Measurements from ENCODE around the gene CSTB.

The CSTB gene

DNA sequence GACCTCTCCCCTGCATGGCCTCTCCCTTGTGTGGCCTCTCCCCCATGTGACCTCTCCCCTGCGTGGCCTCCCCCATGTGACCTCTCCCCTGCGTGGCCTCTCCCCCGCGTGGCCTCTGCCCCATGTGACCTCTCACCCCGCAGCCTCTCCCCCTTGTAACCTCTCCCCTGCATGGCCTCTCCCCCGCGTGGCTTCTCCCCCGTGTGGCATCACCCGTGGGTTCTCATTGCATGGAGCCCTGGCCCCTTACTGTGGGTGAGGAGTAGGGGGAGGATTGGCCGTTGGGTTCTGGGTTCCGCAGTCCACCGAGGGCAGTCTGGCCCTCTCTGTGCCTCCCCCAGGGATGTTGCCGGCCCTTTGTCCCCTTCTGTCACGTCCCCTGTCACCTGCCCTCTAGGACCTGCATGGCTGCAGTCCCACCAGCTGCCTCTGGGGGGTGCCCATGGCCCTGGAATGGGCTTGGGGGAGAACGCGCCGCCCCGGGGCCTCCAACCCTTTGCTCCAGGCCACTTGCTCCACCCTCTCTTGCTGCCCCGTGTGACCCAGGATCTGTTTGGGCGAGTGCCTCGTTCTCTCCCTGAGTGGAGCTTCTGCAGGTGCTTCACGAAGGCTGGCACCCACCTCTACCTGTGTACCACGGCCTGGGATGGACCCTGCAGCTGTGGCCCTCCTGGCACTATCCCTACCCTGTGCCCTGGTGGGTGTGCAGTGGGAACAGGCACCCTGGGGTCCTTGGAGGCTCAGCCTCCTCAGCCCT is 34.6 kb upstream of the CSTB start:
- peak; percentile 53 for DNase-seq

DNA sequence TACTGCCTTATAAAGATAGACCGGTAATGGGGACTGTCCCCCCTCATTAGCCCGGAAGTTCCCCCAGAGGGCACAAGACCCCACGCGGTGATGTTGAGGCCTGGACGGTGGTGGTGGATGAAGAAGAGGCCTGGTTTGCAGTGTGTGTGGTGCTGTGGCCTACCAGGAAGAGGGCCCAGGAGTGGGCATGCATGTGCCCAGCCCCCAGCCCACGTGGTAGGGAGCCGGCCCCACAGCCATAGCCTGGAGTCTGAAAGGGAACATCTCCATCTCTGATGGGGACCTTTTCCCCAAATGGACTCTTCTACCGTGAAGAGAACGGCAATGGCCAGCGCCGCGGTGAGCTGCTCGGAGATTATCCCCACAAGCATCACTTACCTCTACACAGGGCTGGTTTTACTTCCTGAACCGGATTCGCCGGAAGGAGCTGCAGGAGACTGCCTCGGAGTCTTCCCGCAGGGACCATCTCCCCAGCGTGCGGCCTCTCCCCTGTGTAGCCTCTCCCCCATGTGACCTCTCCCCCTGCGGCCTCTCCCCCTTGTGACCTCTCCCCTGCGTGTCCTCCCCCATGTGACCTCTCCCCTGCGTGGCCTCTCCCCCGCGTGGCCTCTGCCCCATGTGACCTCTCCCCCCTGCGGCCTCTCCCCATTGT is 33.9 kb upstream of the CSTB start:
- no peak for DNase-seq

DNA sequence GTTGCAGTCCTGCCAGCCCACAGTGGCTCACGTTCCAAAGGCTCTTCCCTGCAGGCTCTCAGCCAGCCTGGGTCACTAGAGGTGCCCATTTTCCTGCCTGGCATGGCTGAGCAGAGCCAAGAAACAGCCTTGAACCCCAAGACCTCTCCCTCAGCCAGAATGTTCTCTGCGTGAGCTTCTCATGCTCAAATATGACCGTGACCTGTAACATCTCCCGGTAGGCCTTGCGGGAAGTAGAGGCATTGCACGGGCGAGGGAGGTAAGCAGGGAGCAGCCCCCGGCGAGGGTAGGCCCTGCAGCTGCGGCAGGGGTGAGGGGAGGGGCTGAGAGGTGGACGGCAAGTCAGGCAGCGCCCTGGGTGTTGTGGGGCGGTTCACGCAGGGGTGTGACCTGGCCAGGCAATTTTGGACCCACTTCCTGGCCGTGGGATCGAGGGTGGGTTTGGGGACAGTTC is 33.3 kb upstream of the CSTB start:
- no peak for DNase-seq

DNA sequence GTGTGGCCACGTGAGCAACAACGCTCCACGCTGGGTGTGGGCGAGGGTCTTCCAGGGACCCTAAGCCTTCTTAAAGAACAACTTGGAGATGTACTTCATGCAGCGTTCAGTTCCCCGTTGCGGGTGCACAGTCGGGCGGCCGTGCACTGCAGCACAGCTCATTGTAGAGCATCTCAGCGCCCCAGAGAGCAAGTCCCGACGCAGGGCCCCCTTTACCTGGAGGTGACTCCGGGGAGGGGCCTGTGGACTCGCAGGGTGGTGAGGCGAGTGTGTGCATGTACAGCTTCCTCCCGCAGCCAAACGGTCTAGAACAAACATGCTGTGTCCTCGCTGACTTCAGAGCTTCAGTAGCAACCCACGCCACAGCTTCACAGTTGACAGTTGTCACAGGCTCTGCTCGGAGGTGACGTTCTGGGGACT is 32.7 kb upstream of the CSTB start:
- DNase-seq: no peak

DNA sequence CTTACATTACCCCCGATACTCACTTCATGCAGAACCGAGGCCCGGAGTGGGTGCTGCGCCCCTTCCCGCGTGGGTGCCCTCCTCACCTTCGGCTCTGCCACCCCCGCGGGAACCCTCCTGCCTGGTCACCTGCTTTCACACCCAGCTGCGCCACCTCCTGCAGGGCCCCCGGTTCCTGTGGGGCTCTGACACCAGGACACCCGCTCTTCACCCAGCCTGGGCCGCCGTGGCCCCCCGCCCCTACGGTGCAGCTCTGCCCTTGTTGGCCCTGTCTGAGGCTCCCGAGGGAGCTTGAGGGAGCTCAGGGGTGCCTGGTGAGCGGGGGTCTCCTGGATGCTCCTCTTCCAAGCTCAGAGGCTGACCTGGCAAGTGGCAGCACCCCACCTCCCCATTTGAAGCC is 32.3 kb upstream of the CSTB start:
- DNase-seq: no peak

DNA sequence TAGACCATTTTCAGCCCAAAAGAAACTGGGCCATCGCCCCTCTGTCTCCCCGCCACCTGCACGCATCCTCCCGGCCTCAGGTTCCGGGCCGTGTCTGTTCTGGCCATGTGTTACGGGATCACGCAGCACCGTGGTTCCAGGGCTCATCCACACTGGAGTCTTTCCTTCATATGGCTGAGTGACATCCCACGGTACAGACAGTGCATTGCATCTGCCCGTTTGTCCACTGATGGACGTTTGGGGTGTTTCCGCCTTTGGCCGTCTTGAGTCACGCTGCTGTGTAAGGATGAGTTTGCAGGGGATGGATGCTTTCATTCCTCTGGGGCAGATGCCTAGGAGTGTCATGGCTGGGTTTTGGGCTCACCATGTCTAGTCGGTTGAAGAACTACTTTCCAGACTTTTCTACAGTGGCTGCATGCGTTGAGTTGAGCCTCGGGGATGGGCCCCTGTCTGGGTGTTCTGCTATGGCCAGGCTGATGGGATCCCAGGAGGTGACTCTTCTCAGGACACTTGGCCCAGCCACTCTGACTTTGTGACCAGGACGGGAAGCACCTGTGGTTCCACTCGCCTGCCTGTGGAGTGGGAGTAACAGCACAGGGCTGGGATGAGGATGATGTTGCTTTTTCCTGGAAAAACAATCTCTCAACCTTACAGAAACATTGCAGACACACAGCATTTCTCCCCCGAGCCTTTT is 30.1 kb upstream of the CSTB start:
- no peak for DNase-seq

DNA sequence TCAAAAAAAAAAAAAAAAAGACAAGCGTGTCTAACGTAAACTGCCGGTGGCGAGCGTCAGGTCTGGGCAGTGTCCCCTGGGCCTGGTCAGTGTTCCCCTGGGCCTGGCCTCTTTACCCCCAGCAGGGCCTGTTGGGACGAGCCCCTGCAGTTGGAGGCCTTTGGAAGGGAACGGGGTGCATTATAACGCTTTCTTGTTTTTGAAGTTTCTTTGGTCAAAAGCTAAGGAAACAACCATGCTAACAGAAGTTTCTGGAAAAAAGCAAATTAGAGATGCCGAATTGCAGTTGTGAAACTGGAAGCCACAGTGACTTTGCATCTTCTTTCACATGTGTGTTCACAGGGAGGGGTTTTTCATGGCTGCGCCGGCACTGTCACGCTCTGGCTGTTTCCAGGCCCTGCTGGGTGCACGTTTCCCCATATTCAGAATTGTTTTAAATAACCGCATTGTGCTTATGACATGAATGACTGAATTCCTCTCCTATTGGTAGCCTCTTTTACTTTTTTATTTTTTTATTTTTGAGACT is 29.2 kb upstream of the CSTB start:
- DNase-seq: no peak

DNA sequence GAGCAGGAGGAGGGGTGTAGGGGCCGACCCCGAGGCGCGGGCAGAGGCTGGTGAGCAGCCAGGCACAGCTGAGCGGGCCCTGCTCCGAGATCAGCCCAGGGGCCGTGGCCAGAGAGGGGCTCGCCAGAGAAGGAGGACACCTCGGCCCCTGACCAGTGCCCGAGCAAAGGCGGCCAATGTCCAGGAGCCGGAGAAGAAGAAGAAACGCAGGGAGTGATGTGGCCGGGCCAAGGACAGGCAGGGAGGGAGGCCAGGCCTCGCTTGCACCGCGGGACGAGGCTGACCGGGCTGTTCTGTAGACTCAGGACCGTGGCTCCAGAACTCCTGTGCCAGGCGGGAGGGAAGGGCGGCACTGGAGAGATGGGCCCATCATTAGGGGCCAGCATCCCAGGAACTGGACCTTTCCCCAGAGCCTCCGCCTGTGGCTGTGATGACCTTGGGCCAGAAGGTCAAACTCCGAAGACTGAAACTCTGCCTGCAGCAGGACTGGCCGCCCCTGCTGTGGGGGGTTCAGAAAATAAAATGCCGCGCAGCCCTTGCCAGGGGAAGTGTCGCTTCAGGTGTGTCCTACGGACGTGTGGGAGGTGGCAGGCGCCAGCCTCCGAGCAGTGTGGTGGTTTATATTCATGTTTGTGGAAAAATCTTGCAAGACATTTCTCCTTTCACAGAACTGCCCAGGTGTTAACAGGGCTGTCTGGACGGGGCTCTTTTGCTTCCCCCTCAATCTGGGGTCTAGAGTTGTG is 27.6 kb upstream of the CSTB start:
- no peak for DNase-seq

DNA sequence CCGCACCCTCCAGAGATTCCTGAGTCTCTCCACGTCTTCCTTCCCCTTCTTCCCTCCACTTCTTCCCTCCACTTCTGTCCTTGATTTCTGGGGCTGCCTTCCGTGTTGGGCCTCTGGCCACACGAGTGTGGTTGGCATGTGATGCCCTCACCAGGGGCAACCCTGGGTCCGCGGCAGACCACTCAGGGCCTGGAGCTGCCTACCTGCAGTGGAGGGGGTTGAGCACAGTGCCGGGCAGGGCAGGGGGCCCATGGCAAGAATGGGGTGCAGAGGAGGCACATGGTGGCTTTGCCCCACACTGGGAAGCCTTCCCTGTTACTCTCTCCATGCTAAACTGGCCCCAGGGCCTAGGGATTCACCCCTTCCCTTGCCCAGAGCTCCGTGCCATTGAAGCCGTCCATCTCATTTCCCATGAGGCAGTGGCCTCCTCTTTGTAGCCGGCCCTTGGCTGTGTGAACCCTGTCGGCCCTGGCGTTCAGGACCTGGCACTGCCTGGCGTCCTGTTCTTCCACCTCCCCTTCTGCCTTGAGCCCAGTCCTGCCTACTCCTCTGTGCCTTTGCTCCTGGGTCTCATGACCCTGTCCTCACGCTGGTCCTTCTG is 26.7 kb upstream of the CSTB start:
- no peak for DNase-seq

DNA sequence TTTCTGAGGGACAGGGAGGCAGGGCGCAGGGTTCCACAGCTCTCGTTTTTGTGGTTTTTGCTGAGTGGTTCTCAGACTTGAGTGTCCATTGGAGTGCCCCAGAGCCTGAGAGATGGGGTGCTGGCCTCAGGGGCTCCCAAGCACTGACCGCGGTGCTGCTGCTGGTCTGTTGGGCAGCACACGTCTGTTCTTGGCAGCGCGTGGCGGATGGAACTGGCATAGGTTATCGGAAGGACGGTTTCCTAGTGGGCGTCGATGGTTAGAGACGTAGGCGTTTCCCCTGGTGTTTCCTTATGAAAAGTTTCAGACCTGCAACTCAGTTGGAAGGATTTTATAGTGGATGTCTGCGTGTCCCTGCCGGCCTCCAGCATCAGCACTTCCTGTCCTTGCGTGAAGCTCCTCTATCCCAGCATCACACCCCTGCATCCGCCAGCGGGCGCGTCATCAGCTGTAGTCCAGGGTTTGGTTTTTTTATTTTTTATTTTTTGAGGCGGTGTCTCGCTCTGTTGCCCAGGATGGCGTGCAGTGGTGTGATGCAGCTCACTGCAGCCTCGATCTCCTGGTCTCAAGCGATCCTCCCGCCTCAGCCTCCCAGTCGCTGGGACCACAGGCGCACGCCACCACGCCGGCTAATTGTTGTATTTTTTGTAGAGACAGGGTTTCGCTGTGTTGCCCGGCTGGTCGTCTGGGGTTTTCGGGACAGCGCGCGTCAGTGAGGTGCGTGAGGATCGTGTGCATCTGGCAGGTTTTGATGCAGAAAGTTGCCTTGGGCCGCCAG is 25.1 kb upstream of the CSTB start:
- DNase-seq: no peak

DNA sequence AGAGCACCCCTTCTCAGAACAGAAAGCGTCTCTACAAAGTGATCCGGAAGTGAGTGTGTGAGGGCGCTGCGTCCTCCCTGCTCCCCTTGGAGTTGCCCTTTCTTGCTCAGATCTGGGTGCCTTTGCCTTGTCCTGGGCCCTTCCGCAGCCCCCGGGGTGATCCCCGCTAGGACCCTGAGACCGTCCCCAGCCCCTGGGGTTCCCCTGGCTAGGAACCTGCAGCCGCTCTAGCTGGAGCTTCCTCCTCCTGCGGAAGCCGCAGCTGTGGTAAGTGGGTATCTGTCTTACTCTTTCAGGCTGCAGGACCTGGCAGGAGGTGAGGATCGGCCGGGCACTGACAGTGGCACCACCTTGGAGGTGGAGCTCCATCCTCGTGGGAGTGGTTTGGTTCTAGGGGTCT is 24.5 kb upstream of the CSTB start:
- DNase-seq: no peak

DNA sequence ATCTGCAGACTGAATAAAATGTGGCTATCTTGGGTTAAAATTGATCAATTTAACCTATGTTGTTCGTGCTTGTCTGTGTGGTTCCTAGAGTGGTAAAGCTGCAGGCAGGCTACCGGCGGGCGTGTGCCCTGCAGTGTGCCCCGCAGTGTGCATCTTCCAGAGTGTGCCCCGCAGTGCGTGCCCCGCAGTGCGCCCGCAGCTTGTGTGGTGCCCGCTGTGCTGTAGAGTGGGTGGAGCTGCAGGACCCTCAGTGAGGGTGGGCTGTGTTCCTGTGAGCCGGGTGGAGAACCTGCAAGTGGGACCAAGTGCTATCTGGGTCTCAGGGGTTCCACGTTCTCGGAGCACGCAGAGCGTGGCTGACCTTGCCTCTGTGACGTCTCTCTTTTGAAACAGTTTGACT is 24.0 kb upstream of the CSTB start:
- DNase-seq: no peak

DNA sequence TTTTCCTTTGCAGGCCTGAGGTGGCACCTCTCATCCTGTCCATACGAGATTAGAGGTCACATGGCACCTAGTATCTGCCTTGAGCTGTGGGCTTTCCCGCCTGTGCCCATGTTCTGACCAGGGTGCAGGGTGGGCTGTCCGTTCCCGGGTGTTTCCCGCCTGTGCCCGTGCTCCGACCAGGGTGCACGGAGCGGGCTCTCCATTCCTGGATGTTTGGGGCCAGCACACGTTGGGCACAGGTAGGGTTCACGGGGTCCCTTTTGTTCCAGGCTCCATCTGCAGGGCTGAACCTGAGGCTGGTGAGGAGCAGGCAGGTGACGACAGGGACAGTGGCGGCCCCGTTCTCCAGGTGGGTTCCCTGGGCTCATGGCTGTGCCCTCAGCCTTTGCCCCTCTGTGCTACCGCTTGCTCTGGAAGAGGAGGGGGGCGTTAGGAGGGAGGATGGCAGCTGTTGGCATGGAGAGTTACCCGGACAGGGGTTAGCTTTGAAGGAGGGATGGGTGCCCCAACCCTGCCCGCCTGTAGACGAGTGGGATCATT is 23.3 kb upstream of the CSTB start:
- no peak for DNase-seq

DNA sequence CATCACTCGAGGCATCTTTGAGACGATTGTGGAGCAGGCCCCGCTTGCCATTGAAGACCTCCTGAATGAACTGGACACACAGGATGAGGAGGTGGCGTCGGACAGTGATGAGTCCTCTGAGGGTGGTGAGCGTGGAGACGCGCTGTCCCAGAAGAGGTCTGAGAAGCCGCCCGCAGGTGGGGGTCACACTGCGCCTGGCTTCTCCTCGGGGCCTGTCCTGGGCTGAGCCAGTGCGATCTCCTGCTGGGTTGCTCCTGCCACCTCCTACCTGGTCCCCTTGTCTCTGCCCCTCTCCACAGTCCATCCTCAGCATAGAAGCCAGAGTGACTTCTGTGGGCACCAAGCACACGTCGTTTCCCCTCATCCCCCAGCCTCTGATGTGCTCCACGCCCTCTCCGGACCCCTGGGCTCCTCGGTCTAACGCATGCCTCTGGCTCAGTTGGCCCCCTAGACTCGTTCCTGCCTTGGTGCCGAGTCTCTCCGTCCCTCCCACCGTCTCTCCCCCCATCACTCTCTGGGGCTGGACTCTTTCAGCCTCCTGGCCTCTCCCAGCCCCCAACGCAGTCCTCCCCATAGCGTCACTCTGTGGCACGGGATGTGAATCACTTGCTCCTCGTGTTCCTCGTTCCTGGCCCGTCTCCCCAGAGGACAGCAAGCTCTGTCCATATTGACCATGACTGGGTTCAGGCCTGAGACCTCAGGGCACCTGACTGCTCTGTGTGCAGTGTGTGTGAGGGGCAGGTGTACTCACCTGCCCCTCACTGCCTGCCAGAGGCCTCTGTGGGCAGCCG is 22.0 kb upstream of the CSTB start:
- no peak for DNase-seq

DNA sequence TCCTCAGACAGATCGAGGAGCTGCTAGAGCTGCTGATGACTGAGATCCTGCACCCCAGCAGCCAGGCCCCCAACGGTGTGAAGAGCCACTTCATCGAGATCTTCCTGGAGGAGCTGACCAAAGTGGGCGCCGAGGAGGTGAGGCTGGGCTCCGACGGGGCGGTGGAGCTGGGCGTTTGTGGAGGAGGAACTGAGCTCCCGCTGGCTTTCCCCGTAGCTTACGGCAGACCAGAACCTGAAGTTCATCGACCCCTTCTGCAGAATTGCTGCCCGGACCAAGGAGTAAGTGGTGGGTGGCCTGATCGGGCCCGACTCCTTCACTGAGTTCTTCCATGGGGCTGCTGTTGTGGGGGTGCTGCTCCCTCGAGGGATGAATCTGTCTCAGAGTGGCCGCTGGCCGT is 21.3 kb upstream of the CSTB start:
- DNase-seq: no peak

DNA sequence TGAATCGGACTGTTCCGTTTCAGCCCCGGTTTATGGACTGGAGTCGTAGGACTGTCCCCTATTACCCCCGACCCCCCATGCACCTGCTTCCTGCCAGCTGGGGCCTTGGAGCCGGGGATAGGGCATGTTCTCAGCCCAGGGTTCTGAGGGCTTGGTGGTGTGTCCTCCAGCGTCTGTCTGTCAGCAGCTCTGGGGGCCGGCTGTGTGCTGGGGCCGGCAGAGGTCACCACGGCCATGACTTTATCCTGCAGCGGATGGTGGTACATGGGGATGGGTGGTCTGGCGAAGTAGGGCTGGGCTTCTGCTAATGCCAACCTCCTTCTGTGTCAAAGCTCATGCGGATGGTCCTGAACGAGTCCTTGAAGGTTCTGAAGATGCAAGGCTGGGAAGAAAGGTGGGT is 18.7 kb upstream of the CSTB start:
- DNase-seq: no peak

DNA sequence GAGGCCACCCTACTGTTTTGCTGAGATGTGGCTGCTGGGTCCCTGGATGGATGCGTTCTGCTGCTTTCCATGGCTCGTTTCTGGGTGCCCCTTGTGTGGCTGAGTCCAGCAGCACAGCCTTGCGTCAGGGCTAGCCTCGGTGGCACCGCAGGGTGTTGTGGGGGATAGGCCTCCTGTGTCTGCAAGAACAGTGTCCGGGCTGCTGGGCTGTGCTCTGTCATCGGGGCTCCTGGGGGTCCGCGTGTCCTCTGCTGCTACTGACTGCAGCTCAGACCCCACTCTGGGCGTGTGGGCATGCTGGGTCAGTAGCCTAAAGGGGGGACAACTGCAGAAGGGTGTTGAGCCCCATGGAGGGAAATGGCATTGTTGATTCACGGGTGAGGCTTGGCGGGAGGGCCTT is 18.2 kb upstream of the CSTB start:
- no peak for DNase-seq

DNA sequence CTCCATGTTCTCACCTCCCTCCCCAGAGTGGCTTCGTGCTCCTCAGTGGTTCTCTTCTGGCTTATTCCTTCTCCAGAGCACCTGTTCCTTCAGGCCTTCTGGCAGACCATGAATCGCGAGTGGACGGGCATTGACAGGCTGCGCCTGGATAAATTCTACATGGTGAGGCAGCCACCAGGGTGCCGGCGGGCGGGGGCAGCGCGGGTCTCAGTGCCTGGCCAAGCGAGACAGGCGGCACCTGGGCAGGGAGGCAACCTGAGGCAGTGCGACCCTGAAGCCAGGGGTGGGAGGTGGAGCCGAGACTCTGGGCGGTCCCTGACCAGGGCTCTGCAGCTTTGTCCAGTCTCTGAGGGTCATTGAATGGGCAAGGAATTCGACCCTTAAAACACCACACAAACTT is 17.1 kb upstream of the CSTB start:
- no peak for DNase-seq

DNA sequence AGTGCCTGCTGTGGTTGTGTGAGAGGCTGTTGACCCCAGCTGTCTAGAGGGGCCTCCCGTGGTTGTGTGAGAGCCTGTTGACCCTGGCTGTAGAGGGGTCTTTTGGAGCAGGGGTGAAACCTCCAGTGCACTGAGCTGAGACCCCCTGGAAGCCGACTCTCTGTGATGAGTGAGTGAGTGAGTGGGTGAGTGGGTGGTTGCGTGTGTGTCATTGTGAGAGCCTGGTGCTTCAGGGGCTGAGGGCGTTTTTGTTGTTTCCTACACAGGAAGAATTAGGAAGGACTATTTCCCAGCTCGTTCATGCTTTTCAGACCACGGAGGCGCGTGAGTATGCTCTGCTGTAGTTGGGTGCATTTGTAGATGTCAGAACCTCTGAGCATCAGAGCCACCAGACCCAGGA is 16.3 kb upstream of the CSTB start:
- no peak for DNase-seq

DNA sequence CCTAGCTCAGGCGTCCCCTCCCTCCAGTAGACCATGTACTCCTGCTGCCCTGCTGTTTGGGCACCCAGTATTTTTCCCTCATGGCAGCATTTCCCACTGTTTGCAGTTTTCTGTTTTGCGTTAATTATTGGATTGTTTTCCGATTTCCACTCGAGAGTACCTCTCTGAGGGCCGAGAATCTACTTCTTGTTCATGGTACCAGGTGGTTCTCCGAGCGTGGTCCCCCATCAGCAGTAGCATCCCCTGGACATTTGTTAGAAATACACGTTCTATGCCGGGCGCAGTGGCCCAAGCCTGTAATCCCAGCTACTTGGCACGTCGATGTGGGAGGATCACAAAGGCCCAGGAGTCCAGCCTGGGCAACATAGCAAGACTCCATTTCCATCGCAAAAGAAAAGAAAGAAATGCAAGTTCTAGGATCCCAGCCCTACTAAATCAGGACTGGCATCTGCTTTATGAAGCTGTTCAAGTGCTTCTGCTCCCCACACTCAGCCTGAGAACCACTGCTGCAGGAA is 14.0 kb upstream of the CSTB start:
- no peak for DNase-seq

Data from NCI-H510A (cell line).